ENCODE results near the gene PRKCA.

PRKCA gene

GRCh38 chr17:66638707-66639479 is 336.5 kb downstream of the PRKCA start:
- no peak for DNase-seq

DNA sequence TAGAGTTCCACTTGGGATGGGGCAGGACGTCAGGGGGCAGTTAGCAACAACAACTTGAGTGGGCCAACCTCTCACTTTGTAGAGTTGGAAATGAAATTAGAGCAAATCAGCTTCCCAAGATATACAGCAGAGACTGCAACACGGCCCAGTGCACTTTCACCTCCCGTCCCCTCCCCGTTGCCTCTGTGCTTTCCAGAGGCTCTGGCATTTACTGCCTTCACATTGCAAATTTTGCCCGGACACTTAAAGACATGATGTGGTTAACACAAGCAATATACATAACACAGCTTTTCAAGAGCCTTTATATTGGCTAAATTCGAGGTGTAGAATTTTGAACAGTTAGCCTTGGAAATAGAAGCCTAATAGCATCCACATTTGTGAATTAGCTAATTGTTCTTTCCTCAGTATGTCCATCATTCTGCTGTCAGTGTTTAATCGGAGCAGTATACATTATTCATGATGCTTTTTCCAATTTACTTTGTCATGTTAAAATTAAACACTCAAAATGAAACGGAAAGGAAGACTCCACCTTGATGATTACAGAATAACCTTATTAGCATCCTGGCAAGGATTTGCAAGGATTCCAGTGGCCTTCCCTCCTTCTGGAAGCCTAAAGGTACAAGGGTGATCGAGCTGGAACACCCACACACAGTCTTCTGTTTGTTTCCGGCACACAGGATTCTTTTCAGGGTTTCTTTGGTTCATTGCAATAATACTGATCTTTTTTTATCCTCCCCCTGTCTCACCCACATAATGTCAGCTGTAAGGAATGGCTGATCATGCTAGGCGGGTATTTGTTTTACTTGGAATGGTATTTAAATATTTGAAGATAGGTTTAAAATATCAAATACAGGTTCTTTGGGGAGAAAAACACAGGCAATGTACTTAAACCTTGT is 341.6 kb downstream of the PRKCA start:
- DNase-seq = no peak

DNA sequence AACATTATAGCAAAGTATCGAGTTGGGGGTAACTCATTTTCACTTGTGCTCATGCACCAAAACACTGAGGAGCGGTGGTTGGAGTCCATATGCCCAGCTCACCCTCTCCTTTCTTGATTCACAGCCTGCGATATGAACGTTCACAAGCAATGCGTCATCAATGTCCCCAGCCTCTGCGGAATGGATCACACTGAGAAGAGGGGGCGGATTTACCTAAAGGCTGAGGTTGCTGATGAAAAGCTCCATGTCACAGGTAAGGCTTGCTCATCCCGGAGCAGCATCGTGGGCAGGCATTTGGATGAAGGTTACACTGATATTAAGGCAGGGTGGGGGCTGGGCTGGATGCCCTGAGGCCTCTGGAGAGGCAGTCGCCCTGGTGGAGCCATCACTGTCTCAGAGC is 342.8 kb downstream of the PRKCA start:
- DNase-seq = no peak

GRCh38 chr17:66647391-66647983 is 345.1 kb downstream of the PRKCA start:
- no peak for DNase-seq

DNA sequence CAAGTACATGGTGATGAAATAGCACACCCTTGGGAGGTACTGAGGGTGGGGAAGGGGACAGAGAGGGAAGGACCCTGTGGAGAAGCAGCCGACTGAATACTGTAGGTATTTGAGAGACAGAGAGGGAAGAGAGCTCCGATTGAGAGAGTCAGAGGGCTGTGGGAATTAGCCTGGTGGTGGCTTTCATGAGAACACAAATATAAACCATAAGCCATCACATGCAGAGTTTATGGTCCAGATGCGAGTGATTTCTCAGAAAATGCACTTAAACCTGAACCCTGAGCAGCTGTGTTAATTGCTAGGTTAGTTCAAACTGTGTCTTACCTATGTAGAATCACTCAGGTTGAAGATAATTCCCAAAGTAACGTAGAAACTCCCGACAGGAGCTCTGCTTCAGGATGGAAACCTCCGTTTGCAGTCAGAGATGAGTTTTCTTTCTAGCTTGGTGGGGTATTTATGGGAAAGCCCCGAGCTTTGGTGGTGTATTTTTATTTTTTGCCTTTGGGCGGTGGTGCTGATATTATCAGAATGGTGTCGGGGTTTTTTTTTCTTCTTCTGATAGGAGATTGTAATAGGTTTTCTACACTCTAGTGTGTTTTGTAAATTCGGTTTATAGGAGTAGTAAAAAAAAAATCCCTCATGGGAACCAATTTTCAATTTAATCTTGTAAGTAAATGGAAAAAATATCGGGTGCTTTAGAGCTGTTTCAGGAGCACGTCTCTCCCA is 347.6 kb downstream of the PRKCA start:
- DNase-seq = no peak

DNA sequence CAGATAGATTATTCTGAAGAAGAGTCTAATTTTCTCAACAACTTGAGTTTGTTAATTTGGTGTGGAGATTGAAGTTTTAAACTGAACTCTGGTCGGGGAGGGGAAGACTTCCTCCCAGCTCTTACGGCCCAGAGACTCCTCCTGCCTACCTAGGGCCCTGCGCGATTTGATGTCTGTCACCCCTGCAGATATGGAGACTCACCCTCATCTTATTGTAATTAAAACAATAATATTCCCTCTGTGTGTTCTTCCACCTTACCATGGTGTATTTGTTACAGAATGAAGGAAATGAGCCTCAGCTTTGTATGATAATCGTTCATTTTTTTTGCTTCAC is 348.1 kb downstream of the PRKCA start:
- no peak for DNase-seq

DNA sequence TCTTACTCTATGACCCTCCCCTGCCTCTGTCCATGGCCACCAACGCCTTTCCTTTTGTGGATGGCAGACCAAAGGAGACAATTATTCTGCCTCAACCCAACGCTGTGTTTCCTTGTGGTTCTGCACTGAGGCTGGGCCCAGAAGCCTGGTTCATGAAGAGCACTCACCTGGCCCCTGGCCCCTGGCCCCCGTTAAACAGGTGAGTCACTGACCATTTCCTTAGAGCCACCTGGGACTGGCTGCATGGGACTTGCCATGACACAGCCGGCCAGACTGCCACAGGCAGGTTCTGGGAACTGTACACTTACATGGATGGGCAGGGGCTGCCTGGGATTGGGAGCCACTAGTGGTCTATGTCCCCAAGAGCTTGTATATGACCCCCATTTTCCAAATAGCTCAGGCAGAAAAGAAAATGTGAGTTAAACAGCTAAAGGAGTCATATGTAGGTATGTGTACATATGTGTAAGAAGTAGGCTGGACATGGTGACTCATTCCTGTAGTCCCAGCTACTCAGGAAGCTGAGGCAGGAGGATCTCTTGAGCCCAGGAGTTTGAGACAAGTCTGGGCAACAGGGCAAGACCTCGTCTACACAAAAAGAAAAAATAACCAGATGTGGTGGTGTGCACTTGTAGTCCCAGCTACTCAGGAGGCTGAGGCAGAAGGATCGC is 350.6 kb downstream of the PRKCA start:
- DNase-seq = no peak

- DNase-seq = no peak
These were observed 351.8 kb downstream of the PRKCA start for GRCh38 chr17:66654106-66654740.

GRCh38 chr17:66654764-66655163 is 352.4 kb downstream of the PRKCA start:
- no peak for DNase-seq

DNA sequence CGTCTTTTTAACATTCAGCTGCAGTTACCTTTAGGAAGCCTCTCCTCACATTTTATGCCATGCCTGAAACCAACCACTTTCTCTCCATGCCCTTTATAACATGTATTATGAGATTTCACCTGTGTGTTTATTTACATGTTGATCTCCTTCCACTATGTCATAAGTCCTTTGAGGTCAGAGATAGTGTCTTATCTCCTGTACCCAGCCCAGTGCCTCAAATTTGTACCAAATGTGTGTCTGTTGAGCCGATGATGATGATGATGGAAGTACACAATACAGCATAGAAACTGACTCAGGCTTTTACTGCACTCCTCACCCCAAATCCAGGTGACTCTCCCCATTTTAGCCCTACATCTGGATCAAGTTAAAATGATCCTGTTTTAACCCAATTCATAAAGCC is 353.0 kb downstream of the PRKCA start:
- no peak for DNase-seq

DNA sequence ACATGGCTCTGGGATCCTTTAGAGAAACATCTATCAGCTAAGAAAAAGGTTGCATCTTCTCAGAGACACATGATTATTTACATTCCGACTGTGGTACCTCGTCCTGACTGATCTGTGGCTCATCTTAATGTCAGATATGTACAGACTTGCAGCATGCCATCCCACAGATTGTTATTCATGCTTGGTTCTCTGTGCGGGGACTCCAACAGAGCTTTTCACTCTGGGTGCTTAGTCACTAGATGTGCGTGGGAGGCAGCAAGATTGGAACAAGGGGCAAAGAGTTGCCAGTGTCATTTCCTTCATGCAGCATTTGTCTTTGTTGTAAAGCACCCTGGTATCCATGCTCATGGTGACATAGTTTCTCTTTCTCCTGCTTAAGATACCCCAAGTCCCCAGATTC is 353.4 kb downstream of the PRKCA start:
- DNase-seq = no peak

GRCh38 chr17:66661411-66662256 is 359.2 kb downstream of the PRKCA start:
- DNase-seq = no peak

DNA sequence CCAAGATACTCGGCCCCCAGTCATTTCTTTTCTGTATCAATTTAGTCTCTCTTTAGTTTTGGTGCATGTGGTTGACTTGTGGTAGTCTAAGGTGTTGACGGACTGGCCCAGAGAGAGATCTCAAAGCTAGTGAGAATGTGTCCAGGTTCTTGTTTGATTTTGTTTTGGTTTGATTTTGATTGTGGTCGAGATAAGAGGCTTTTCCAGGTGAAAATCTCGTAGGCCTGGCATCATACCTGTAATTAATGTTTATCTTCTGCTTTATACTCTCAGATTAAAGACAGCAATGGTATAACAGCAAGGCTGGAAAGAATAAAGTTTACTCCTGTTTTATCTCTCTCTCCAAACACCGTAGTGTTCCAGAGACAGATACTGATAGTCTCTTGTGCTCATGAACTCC is 360.1 kb downstream of the PRKCA start:
- DNase-seq = no peak

- no peak for DNase-seq
These were observed 360.7 kb downstream of the PRKCA start for GRCh38 chr17:66663041-66663606.

DNA sequence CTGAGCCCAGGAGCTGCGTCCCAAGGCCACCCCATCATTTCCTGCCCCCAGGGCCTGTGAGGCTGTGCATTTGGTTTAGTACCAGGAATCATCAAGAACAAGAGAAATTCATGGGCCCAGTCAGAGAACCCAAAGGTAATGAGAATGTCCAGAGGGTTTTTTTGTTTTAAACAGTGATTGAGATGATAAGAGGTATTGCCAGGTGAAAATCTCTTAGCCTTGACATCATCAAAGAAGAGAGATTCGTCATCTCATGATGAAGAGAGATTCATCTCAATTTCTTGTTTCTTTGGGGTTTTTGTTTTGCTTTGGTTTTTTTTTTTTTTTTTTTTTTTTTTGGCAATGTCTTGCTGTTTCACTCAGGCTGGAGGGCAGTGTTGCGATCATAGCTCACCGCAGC is 361.9 kb downstream of the PRKCA start:
- no peak for DNase-seq

DNA sequence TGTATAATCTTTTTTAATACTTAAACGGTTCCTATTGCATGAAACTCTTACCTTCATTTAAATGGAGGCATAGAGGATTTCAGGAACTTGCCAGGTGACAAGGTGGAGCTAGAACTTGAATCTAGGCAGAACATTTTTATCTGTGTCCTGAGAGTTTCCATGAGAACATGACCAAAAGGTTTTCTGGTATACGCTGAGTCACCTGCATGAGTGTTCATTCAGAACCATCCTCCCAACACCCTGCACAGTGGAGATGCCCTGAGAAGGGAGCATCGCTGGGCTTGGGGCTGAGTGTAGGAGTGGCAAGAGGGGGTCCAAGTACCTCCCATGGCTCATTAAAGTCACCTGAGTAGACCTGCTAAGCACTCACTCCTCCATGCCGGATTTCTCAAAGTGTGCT is 362.8 kb downstream of the PRKCA start:
- DNase-seq = no peak

GRCh38 chr17:66667090-66667489 is 364.7 kb downstream of the PRKCA start:
- DNase-seq = no peak

DNA sequence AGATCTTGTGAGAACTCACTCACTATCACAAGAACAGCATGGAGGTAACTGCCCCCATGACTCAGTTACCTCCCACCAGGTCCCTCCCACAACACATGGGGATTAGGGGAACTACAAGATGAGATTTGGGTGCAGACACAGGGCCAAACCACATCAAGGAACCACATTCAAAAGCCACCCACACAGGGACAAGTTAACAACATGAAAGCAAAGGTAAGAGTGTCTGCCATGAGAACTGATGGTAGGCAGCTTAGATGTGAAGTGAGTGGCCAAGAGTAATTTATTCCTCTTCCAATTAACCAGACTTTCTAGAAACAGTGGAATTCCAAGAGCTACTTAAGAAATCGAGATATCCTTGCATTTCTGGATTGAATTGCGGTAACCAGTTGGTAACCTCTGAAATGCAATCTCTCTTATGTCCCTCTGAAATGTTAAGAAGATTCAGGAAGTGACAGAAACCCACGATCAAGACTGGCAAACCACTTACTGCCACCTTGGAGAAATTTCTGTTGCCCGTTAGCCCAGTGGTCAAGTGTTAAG is 365.1 kb downstream of the PRKCA start:
- DNase-seq = peak; percentile 24

DNA sequence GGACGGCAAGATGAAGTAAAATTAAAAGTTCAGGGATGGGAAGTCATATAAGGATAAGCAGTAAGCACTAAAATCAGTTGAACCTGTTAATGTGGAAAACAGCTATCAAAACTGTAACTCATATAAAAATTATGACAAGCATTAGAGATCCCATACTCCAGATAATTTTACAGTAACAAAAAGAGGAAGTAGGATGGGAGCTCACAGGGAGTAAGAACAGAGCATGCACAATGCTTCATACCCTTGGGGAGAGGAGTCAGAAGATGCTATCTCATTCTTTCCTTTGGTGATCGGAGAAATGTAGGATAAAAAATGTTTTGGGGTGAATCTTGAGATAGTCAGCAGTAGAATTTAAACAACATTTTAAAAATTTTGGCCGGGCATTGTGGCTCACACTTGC is 367.8 kb downstream of the PRKCA start:
- DNase-seq = peak; percentile 61

GRCh38 chr17:66671156-66671555 is 368.7 kb downstream of the PRKCA start:
- DNase-seq = no peak
